ENCODE results near the gene HDGFL2.

DNA sequence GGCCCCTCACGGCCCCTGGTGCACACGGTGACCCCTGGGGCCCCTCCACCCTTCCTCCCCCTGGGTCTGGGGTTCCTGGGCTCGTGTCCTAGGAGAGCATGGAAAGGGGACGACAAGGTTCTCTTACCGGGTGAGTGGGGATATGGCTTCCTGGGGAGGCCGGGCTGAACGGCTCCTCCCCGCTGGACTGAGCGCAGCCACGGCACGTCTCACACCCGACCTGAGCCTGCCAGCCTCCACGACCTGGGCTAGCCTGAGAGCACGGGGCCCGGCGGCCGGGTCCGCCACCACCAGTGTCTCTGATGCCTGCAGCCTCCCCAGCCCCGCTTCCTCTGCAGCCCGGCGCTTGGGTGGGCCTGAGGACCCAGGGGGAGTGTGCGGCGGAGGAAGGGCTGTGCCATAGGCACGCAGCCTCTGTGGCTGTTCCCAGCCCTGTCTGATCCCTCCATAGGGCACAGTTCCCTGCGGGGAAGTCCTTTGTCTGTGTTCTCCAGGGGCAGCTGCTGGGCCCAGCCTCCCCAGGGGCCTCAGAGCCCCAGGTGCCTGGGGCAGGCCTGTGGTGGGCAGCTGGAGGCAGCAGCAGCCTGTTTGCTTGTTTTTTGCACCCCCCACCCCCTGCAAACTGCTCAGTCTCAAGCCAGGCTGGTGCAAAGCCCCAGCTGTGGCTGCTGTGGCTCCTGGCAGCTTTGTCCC, 31.2 kb downstream of the HDGFL2 start:
- TF ChIP-seq POLR2AphosphoS5 (IDR thresholded peaks at IDR 0.05; ENCODE audit: borderline replicate concordance, low read depth, low read length) (no peak), EZH2 (IDR thresholded peaks at IDR 0.05) (no peak), FOXP2 (optimal IDR thresholded peaks at IDR 0.05; ENCODE audit: control extremely low read depth, extremely low read length, insufficient read depth) (no peak)

Data from SK-N-MC (cell line).